NCI-H1417 (cell line): ENCODE measurements around the gene CPZ.

Experiments used
- DNase-seq, 3 experiments: peaks; one replicate each; lab custom pipeline; 2025; lab: John Stamatoyannopoulos, UW

Gene CPZ

GRCh38 chr4:8595237-8596087 is 2.9 kb downstream of the CPZ start:
- DNase-seq = no peak

- no peak for DNase-seq
Measured at GRCh38 chr4:8596891-8597290, 4.3 kb downstream of the CPZ start.

GRCh38 chr4:8597319-8597718 is 4.8 kb downstream of the CPZ start:
- DNase-seq = no peak

GRCh38 chr4:8597791-8598190 is 5.2 kb downstream of the CPZ start:
- no peak for DNase-seq

- DNase-seq = no peak
Measured at GRCh38 chr4:8598391-8599090, 6.0 kb downstream of the CPZ start.

- DNase-seq = no peak
Measured at GRCh38 chr4:8599091-8599460, 6.5 kb downstream of the CPZ start.

GRCh38 chr4:8599657-8600056 is 7.1 kb downstream of the CPZ start:
- DNase-seq = no peak

- DNase-seq = no peak
Measured at GRCh38 chr4:8600266-8600665, 7.7 kb downstream of the CPZ start.

- no peak for DNase-seq
Measured at GRCh38 chr4:8600686-8601085, 8.1 kb downstream of the CPZ start.

GRCh38 chr4:8601086-8601485 is 8.5 kb downstream of the CPZ start:
- DNase-seq = no peak

GRCh38 chr4:8601556-8601955 is 9.0 kb downstream of the CPZ start:
- no peak for DNase-seq

GRCh38 chr4:8602686-8603430 is 10.3 kb downstream of the CPZ start:
- DNase-seq = no peak

- no peak for DNase-seq
Measured at GRCh38 chr4:8603931-8604330, 11.4 kb downstream of the CPZ start.

- DNase-seq = no peak
Measured at GRCh38 chr4:8605289-8605688, 12.7 kb downstream of the CPZ start.

GRCh38 chr4:8606476-8606875 is 13.9 kb downstream of the CPZ start:
- no peak for DNase-seq

GRCh38 chr4:8606966-8607365 is 14.4 kb downstream of the CPZ start:
- no peak for DNase-seq

- peak in 2 of 3 experiments; percentile 16 to 30 for DNase-seq
Measured at GRCh38 chr4:8607603-8608481, 15.3 kb downstream of the CPZ start.

- no peak for DNase-seq
Measured at GRCh38 chr4:8608714-8609391, 16.3 kb downstream of the CPZ start.

GRCh38 chr4:8609406-8609805 is 16.8 kb downstream of the CPZ start:
- DNase-seq = no peak

- no peak for DNase-seq
Measured at GRCh38 chr4:8609824-8610350, 17.3 kb downstream of the CPZ start.
